ENCODE measurements around the gene ATRNL1.
"Not testable (repeated sequence)": the region's sequence is repeated elsewhere in the genome, so short reads cannot be mapped to it uniquely, and the experiment has no call there.

ATRNL1 gene

DNA sequence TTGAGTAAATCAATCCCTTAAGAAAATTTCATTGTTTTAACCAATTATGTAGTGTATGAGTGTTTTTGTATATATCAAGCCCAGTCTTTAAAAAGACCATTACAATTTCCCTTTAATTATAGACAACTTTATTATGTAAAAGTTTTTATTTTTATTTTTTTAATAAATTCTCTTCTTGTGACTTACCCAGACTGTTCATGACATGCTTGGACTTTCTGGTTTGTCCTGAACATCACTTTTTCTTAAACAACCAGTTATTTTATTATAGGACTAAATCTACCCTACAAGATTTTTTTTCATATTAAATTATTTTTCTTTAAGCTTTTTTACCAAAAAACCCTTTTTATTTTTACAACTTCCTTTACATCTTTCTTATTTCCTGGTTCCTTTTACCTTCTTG, 410.4 kb downstream of the ATRNL1 start:
- no peaks in the 10 kb centered on the region for H3K27me3 ChIP-seq
- H3K4me1 ChIP-seq = no peaks in the 10 kb centered on the region
- no peak overlapping the region for H3K4me3 ChIP-seq (ENCODE audit: low read depth, low read length)
- no peaks in the 10 kb centered on the region for H3K36me3 ChIP-seq
- no peak for DNase-seq
- TF ChIP-seq, protein P1, sequence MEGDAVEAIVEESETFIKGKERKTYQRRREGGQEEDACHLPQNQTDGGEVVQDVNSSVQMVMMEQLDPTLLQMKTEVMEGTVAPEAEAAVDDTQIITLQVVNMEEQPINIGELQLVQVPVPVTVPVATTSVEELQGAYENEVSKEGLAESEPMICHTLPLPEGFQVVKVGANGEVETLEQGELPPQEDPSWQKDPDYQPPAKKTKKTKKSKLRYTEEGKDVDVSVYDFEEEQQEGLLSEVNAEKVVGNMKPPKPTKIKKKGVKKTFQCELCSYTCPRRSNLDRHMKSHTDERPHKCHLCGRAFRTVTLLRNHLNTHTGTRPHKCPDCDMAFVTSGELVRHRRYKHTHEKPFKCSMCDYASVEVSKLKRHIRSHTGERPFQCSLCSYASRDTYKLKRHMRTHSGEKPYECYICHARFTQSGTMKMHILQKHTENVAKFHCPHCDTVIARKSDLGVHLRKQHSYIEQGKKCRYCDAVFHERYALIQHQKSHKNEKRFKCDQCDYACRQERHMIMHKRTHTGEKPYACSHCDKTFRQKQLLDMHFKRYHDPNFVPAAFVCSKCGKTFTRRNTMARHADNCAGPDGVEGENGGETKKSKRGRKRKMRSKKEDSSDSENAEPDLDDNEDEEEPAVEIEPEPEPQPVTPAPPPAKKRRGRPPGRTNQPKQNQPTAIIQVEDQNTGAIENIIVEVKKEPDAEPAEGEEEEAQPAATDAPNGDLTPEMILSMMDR (IDR thresholded peaks at IDR 0.05; ENCODE audit: low read depth, low read length) = no peak
- no peaks in the 10 kb centered on the region for H3K9me3 ChIP-seq

DNA sequence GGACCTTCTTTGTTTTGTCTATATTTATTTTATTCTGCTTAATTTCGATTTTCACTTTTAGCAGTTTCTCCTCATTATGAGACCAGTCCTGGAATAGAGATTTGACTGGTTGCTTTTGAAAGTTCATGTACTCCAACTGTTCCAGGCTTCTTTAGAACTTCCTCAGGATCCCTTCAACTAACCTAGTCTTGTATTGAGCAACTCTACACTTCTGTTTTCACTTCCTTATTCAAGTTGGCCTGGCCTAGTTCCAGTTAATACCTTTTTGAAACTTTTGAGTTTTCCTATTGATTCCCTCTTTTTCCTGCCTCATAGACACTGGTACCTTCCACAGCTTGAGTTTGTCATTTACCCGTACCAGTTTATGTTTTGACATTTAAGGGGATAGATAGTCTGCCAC, 421.7 kb downstream of the ATRNL1 start:
- TF ChIP-seq, protein P1 (IDR thresholded peaks at IDR 0.05; ENCODE audit: low read depth, low read length) = no peak
- Histone ChIP-seq H3K4me1 (no peaks in the 10 kb centered on the region), H3K9me3 (no peaks in the 10 kb centered on the region), H3K27me3 (no peaks in the 10 kb centered on the region), H3K36me3 (no peaks in the 10 kb centered on the region), H3K4me3 (ENCODE audit: low read depth, low read length) (no peak overlapping the region)
- no peak for DNase-seq

DNA sequence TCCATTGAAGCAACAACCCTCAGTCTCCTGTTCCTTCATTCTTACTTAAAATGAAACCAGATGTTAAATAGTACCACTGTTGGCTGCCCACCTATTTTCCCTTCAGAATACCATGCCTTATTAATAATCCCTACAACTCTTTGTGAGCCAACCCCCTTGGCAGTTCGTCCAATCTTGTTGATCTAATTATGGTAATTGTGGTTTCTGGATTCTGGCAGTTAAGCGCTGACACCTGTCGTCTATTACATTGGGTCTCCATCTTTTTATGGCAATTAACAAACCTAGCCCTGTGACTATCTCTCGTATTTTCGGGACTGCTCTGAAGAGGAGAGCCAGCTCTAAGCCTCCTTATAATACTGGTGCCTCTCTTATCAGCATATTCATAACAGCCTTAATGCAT, 432.0 kb downstream of the ATRNL1 start:
- TF ChIP-seq, protein P1 (IDR thresholded peaks at IDR 0.05; ENCODE audit: low read depth, low read length) = no peak
- H3K4me1 ChIP-seq = no peaks in the 10 kb centered on the region
- H3K9me3 ChIP-seq = no peaks in the 10 kb centered on the region
- no peak overlapping the region for H3K4me3 ChIP-seq (ENCODE audit: low read depth, low read length)
- no peaks in the 10 kb centered on the region for H3K36me3 ChIP-seq
- H3K27me3 ChIP-seq = no peaks in the 10 kb centered on the region
- DNase-seq = no peak

DNA sequence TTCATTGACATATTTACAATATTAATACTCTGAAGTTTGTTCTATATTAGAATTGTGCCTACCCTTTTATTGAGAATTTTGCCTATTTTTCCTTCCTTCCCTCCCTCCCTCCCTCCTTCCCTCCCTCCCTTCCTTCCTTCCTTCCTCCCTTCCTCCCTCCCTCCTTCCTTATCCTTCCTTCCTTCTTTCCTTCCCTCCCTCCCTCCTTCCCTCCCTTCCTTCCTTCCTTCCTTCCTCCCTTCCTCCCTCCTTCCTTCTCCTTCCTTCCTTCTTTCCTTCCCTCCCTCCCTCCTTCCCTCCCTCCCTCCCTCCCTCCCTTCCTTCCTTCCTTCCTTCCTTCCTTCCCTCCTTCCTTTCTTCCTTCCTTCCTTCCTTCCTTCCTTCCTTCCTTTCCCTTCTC, 434.5 kb downstream of the ATRNL1 start:
- H3K4me1 ChIP-seq = not testable (repeated sequence)

GRCh38 chr10:115536401-115536800, 443.2 kb downstream of the ATRNL1 start:
- H3K4me3 ChIP-seq (ENCODE audit: low read depth, low read length); H3K36me3 ChIP-seq; H3K27me3 ChIP-seq; H3K4me1 ChIP-seq; H3K9me3 ChIP-seq; DNase-seq: not testable (repeated sequence)

More for the DNA sequence above, 434.5 kb downstream of the ATRNL1 start:
- H3K9me3 ChIP-seq; DNase-seq; H3K36me3 ChIP-seq; H3K27me3 ChIP-seq; H3K4me3 ChIP-seq (ENCODE audit: low read depth, low read length): not testable (repeated sequence)

DNA sequence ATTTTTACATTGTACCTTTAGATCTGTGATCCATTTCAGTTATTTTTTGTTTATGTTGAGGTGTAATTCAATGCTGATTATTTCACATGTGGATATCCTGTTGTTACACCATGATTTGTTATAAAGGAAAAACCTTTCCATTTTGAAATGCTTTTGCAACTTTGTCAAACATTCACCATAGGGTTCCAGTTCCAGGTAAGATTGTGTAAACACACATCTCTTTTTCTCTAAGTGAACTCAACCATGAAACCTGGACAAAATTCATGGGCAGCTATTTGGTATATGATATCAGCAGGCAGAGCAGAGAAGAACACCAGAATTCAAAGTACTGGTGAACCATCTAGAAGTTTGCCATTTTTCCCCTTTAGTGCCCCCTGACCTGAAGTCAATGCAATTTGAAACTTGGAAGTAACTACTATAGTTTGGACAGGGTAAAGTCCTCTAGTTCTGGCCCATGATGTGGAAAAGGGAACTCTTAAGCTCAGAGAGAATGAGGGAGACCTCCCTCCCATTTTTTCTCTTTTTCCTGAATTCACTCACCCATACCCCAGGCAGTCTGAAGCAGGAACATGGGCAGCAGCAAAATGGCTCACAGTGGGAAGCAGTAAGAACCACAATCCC, 446.1 kb downstream of the ATRNL1 start:
- no peaks in the 10 kb centered on the region for H3K4me1 ChIP-seq
- no peak overlapping the region for H3K4me3 ChIP-seq (ENCODE audit: low read depth, low read length)
- no peaks in the 10 kb centered on the region for H3K36me3 ChIP-seq
- TF ChIP-seq, protein P1 (IDR thresholded peaks at IDR 0.05; ENCODE audit: low read depth, low read length) = no peak
- no peaks in the 10 kb centered on the region for H3K27me3 ChIP-seq
- DNase-seq = no peak
- no peaks in the 10 kb centered on the region for H3K9me3 ChIP-seq

DNA sequence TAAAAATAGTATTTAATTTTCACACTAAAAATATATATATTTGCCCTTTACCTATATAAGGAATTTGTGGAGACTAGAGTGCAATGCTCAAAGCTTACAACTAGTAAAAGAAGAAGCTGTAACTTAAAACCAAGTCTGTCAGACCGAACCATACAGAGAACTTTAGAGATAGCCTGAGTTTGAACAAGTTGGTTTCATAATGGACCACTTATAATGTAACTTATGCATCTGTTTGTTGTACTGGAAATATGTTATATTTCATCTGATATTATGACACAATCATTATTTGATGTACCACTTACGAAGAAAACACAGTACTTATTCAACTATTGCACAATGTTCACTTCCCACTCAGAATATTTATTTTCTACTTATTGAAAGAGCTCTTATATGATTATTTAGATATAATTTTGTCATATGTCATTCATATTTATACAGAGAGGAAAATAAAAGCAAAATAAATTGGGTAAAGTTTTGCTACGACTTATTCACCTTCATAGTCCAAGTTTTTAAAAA, 462.8 kb downstream of the ATRNL1 start:
- TF ChIP-seq, protein P1 (IDR thresholded peaks at IDR 0.05; ENCODE audit: low read depth, low read length) = no peak
- DNase-seq = no peak
- Histone ChIP-seq H3K36me3 (no peaks in the 10 kb centered on the region), H3K4me1 (no peaks in the 10 kb centered on the region), H3K27me3 (no peaks in the 10 kb centered on the region), H3K4me3 (ENCODE audit: low read depth, low read length) (no peak overlapping the region), H3K9me3 (no peaks in the 10 kb centered on the region)

Measured in BE2C (cell line).